HG03439 (cell line): Measurements from ENCODE around the gene CYBA.

ENCODE experiments used
- ATAC-seq: cut with Tn5 transposase; IDR thresholded peaks from one replicate; pipeline ENCODE4 v1.9.1; 2021; ENCODE audit warnings: mild to moderate bottlenecking, moderate library complexity; ENCODE audit not compliant: unreplicated experiment

Gene CYBA

DNA sequence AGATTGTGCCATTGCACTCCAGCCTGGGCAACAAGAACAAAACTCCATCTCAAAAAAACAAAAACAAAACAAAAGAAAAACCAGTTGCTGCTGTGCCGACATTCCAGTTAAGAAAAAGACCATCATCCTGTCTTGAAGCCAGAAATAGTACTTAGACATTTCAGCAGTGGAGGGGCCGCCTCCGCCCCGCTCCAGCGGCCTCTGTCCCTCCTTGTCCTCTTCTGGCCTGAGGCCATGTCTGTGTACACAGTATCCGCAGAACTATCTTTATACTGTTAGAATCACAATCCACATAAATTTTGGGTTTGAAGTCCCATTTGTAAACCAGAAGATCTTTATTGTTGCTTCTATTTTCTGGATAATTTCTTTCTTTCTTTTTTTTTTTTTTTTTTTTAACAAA is 55.8 kb downstream of the CYBA start:
- ATAC-seq: no peak

DNA sequence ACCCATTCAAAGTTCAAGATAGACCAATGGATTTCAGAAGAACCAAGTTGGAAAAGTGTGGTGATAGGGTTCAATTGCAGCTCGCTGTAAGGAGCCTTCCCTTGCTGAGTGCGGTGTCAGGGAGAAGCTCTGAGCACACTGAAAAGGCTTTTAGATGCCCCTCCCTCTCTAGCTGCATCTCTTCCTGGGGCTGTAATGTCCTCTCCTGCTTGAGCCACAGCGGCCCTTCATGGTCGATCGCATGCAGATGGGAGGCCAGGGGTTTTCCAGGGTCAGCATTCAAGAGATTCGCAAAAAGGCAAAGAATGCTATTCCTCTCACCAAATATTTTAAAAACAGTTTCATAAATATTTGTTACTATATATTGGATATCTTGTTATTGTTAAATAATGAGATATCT is 56.9 kb downstream of the CYBA start:
- no peak for ATAC-seq

DNA sequence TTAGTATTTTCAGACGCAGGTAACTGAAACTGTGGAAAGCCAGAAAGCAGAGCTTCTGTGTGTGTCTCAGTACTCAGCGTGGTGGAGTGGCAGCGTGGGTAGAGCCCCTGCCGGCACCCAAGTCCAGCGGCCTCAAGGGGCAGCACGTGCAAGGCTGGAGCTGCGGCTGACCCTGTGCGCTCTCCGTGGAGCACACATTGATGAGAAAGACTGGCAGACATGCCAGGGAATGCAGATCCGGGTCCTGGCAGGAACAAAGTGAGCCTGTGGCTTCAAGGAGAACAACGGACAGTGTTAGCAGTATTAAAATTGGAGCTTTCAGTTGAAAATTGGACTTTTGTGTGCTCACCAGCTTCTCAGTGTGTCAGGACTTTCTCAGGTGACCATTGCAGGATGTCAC is 57.4 kb downstream of the CYBA start:
- no peak for ATAC-seq
